GM23338 (cell line): ENCODE results near the gene MVB12B. TPM values are rescaled to one million over a fixed set of nuclear protein-coding genes. Genes with fewer than 3 reads are reported as not detected.
A peak's percentile ranks its signal among the peaks of the same experiment; 100 is the strongest.

Experiments
- ATAC-seq: fragments of 200-7000 bp; cut with Tn5 transposase; 3 replicates; pipeline ENCODE4 v1.9.1; 2020
- DNase-seq: peaks from one replicate; pipeline ENCODE4 v3.0.0-alpha.2; 2015; ENCODE audit warnings: low spot score
- H2AFZ ChIP-seq: fragments of 200-600 bp; sonication (generic); 2 replicates; pipeline ENCODE4 v1.8.0; 2016; ENCODE audit warnings: antibody characterized with exemption, mild to moderate bottlenecking, moderate library complexity
- H3F3A ChIP-seq: fragments of 200-600 bp; sonication (generic); replicated peaks from 2 replicates; pipeline ENCODE4 v1.8.0; 2017; ENCODE audit warnings: antibody characterized with exemption, mixed run types, low read depth
- H3K27ac ChIP-seq: fragments of 200-600 bp; sonication (generic); 2 replicates; pipeline ENCODE4 v1.6.1; 2016; ENCODE audit warnings: low read depth
- H3K27me3 ChIP-seq: fragments of 200-600 bp; sonication (generic); 2 replicates; pipeline ENCODE4 v1.8.0; 2016; ENCODE audit warnings: mild to moderate bottlenecking, mixed run types, moderate library complexity; ENCODE audit not compliant: insufficient read depth
- H3K36me3 ChIP-seq: fragments of 200-600 bp; sonication (generic); 2 replicates; pipeline ENCODE4 v1.8.0; 2016; ENCODE audit warnings: mild to moderate bottlenecking; ENCODE audit not compliant: insufficient read depth
- H3K4me1 ChIP-seq: fragments of 200-600 bp; sonication (generic); 2 replicates; pipeline ENCODE4 v1.8.0; 2016; ENCODE audit warnings: mild to moderate bottlenecking, moderate library complexity; ENCODE audit not compliant: insufficient read depth
- H3K4me2 ChIP-seq: fragments of 200-600 bp; sonication (generic); 2 replicates; pipeline ENCODE4 v1.7.1; 2017; ENCODE audit warnings: mixed run types
- H3K4me3 ChIP-seq: fragments of 200-600 bp; sonication (generic); 2 replicates; pipeline ENCODE4 v1.6.1; 2016; ENCODE audit warnings: mixed run types
- H3K79me2 ChIP-seq: fragments of 200-600 bp; sonication (generic); replicated peaks from 2 replicates; pipeline ENCODE4 v1.8.0; 2017; ENCODE audit warnings: mild to moderate bottlenecking; ENCODE audit not compliant: insufficient read depth
- H3K9me2 ChIP-seq: fragments of 200-600 bp; sonication (generic); 2 replicates; pipeline ENCODE4 v1.8.0; 2017; ENCODE audit not compliant: insufficient read depth
- H4K20me1 ChIP-seq: fragments of 200-600 bp; sonication (generic); replicated peaks from 2 replicates; pipeline ENCODE4 v1.8.0; 2017; ENCODE audit warnings: mild to moderate bottlenecking; ENCODE audit not compliant: insufficient read depth
- H3K27ac Mint-ChIP-seq: 2 replicates; pipeline ENCODE4 v1.8.0; 2020; ENCODE audit warnings: inconsistent platforms, mild to moderate bottlenecking, moderate library complexity, mixed read lengths
- H3K27me3 Mint-ChIP-seq: 3 replicates; pipeline ENCODE4 v1.8.0; 2022; ENCODE audit warnings: low read depth, mild to moderate bottlenecking, moderate library complexity, mixed read lengths, inconsistent platforms; ENCODE audit not compliant: insufficient read depth, poor library complexity
- H3K36me3 Mint-ChIP-seq: 3 replicates; pipeline ENCODE4 v1.8.0; 2021; ENCODE audit warnings: low read depth, mild to moderate bottlenecking, inconsistent platforms, moderate library complexity, mixed read lengths
- H3K4me1 Mint-ChIP-seq: 3 replicates; pipeline ENCODE4 v1.8.0; 2020; ENCODE audit warnings: mild to moderate bottlenecking, inconsistent platforms, mixed read lengths
- H3K4me3 Mint-ChIP-seq: 3 replicates; pipeline ENCODE4 v1.8.0; 2021; ENCODE audit warnings: moderate library complexity, mild to moderate bottlenecking, inconsistent platforms, mixed read lengths
- H3K9me3 Mint-ChIP-seq: 3 replicates; pipeline ENCODE4 v1.8.0; 2020; ENCODE audit warnings: moderate library complexity, mild to moderate bottlenecking, inconsistent platforms, mixed read lengths
- EZH2 ChIP-seq: fragments of 200-600 bp; sonication (generic); IDR thresholded peaks from one replicate; pipeline ENCODE4 v1.8.0; 2017; ENCODE audit warnings: antibody characterized with exemption, mild to moderate bottlenecking, low read depth; ENCODE audit not compliant: unreplicated experiment
- NANOG ChIP-seq: IDR thresholded peaks from 2 replicates; pipeline ENCODE4 v1.6.1; 2016; ENCODE audit warnings: antibody characterized with exemption, borderline replicate concordance
- POLR2AphosphoS5 ChIP-seq: IDR thresholded peaks from 2 replicates; pipeline ENCODE4 v1.6.1; 2016; ENCODE audit warnings: antibody characterized with exemption, low read depth
- STAT1 ChIP-seq: IDR thresholded peaks from one replicate; pipeline ENCODE4 v1.6.1; 2016; ENCODE audit warnings: antibody characterized with exemption; ENCODE audit not compliant: unreplicated experiment
- ZNF331 ChIP-seq: fragments of 250-450 bp; sonication (Bioruptor Pico); IDR thresholded peaks from 2 replicates; pipeline ENCODE4 v1.5.0; 2020; ENCODE audit warnings: low read depth, mild to moderate bottlenecking, moderate library complexity
- polyA plus RNA-seq: library from polyadenylated mRNA; unstranded; fragments of >200 nt; fragmentation: Nextera tagmentation; extraction: Ambion mirVana; gene quantifications from 2 replicates; pipeline ENCODE4 v1.2.1, GENCODE V29; 2016
- total RNA-seq: library from RNA; depleted of rRNA; stranded (reverse); fragments of >200 nt; shearing (Covaris generic); gene quantifications from 2 replicates; pipeline ENCODE4 v1.2.3, GENCODE V29; 2014
- TF ChIP-seq, protein P1 (sequence below): IDR thresholded peaks from one replicate; pipeline ENCODE4 v1.6.1; 2018; ENCODE audit warnings: antibody characterized with exemption; ENCODE audit not compliant: unreplicated experiment
- TF ChIP-seq, protein P2 (sequence below): IDR thresholded peaks from 2 replicates; pipeline ENCODE4 v1.6.1; 2016; ENCODE audit warnings: antibody characterized with exemption
- TF ChIP-seq, protein P3 (sequence below): fragments of 250-450 bp; sonication (Bioruptor Pico); IDR thresholded peaks from 2 replicates; pipeline ENCODE4 v1.5.0; 2020; ENCODE audit warnings: mild to moderate bottlenecking, moderate library complexity

Gene MVB12B
- total and polyA plus RNA-seq, 2 experiments from 2014 or later = 1.9 to 6.6 TPM

DNA sequence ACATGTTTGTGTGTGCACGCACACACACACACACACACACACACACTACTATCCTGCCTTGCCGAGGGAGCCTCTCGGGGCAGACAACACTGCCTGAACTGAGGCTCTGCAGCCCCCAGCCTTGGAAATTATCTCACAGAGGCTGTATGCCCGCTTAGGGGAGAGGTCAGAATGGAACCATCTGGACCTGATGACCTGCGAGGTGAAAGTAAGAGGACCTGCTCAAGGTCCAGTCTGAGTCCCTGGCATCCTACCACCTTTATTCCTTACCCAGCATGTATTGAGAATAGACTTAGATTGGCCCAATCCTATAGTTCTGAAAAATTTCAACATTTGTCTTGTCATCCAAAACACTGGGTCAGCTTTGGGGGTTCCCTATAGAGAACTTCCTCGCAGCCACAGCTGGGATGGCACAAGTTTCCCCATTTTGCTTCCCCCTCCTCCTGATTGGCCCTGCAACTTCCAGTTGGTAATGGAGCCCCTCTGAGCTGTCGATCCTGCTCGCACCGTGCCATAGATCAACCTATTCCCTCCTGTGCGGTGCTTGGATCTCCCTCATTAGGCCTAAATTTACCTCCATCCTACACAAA, 10.2 kb downstream of the MVB12B start (continued):
- TF ChIP-seq, protein P1, sequence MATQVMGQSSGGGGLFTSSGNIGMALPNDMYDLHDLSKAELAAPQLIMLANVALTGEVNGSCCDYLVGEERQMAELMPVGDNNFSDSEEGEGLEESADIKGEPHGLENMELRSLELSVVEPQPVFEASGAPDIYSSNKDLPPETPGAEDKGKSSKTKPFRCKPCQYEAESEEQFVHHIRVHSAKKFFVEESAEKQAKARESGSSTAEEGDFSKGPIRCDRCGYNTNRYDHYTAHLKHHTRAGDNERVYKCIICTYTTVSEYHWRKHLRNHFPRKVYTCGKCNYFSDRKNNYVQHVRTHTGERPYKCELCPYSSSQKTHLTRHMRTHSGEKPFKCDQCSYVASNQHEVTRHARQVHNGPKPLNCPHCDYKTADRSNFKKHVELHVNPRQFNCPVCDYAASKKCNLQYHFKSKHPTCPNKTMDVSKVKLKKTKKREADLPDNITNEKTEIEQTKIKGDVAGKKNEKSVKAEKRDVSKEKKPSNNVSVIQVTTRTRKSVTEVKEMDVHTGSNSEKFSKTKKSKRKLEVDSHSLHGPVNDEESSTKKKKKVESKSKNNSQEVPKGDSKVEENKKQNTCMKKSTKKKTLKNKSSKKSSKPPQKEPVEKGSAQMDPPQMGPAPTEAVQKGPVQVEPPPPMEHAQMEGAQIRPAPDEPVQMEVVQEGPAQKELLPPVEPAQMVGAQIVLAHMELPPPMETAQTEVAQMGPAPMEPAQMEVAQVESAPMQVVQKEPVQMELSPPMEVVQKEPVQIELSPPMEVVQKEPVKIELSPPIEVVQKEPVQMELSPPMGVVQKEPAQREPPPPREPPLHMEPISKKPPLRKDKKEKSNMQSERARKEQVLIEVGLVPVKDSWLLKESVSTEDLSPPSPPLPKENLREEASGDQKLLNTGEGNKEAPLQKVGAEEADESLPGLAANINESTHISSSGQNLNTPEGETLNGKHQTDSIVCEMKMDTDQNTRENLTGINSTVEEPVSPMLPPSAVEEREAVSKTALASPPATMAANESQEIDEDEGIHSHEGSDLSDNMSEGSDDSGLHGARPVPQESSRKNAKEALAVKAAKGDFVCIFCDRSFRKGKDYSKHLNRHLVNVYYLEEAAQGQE = no peak
- TF ChIP-seq POLR2AphosphoS5 = no peak
- no peak for TF ChIP-seq EZH2
- TF ChIP-seq STAT1 = no peak
- no peak for TF ChIP-seq ZNF331 (CRISPR knock-in tag)
- TF ChIP-seq, protein P2, sequence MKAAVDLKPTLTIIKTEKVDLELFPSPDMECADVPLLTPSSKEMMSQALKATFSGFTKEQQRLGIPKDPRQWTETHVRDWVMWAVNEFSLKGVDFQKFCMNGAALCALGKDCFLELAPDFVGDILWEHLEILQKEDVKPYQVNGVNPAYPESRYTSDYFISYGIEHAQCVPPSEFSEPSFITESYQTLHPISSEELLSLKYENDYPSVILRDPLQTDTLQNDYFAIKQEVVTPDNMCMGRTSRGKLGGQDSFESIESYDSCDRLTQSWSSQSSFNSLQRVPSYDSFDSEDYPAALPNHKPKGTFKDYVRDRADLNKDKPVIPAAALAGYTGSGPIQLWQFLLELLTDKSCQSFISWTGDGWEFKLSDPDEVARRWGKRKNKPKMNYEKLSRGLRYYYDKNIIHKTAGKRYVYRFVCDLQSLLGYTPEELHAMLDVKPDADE = no peak

DNA sequence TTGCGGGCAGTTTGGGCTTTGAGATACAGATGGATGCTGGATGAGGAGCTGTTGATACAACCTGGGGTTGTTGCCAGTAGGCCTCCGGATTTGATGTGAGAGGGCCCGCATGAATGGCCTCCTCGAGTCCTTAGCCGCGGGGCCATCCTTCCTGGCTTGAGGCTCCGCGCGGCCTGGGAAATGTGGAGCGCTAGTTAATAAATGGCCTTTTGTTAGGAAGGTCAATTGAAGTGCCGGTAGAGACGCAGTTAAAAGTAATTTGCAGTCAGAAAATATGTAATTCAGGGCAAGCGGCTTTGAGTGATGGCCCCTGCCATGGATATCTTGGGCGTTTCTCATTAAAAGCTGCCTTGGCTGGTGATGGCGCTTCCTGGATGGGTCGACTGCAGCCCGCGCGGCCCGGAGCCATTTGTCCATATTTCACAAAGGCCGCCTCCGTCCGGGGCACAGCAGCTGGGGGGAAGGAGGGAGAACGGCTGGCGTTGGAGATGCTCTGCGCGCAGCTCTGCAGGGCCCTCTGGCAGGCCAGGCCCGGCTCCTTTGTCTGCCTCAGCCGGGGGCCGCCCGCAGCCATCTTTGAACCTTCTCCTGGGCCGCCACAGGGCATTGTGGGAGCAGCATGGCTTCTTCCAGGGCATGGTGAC, 11.2 kb downstream of the MVB12B start:
- Mint-ChIP-seq H3K27me3 (peaks cover 6% of the 10 kb centered on the region), H3K4me3 (no peak overlapping the region), H3K9me3 (no peaks in the 10 kb centered on the region), H3K27ac (no peak overlapping the region), H3K4me1 (peaks cover 42% of the 10 kb centered on the region), H3K36me3 (no peaks in the 10 kb centered on the region)
- H2AFZ ChIP-seq = no peak overlapping the region
- no peak for TF ChIP-seq NANOG
- TF ChIP-seq, protein P3, sequence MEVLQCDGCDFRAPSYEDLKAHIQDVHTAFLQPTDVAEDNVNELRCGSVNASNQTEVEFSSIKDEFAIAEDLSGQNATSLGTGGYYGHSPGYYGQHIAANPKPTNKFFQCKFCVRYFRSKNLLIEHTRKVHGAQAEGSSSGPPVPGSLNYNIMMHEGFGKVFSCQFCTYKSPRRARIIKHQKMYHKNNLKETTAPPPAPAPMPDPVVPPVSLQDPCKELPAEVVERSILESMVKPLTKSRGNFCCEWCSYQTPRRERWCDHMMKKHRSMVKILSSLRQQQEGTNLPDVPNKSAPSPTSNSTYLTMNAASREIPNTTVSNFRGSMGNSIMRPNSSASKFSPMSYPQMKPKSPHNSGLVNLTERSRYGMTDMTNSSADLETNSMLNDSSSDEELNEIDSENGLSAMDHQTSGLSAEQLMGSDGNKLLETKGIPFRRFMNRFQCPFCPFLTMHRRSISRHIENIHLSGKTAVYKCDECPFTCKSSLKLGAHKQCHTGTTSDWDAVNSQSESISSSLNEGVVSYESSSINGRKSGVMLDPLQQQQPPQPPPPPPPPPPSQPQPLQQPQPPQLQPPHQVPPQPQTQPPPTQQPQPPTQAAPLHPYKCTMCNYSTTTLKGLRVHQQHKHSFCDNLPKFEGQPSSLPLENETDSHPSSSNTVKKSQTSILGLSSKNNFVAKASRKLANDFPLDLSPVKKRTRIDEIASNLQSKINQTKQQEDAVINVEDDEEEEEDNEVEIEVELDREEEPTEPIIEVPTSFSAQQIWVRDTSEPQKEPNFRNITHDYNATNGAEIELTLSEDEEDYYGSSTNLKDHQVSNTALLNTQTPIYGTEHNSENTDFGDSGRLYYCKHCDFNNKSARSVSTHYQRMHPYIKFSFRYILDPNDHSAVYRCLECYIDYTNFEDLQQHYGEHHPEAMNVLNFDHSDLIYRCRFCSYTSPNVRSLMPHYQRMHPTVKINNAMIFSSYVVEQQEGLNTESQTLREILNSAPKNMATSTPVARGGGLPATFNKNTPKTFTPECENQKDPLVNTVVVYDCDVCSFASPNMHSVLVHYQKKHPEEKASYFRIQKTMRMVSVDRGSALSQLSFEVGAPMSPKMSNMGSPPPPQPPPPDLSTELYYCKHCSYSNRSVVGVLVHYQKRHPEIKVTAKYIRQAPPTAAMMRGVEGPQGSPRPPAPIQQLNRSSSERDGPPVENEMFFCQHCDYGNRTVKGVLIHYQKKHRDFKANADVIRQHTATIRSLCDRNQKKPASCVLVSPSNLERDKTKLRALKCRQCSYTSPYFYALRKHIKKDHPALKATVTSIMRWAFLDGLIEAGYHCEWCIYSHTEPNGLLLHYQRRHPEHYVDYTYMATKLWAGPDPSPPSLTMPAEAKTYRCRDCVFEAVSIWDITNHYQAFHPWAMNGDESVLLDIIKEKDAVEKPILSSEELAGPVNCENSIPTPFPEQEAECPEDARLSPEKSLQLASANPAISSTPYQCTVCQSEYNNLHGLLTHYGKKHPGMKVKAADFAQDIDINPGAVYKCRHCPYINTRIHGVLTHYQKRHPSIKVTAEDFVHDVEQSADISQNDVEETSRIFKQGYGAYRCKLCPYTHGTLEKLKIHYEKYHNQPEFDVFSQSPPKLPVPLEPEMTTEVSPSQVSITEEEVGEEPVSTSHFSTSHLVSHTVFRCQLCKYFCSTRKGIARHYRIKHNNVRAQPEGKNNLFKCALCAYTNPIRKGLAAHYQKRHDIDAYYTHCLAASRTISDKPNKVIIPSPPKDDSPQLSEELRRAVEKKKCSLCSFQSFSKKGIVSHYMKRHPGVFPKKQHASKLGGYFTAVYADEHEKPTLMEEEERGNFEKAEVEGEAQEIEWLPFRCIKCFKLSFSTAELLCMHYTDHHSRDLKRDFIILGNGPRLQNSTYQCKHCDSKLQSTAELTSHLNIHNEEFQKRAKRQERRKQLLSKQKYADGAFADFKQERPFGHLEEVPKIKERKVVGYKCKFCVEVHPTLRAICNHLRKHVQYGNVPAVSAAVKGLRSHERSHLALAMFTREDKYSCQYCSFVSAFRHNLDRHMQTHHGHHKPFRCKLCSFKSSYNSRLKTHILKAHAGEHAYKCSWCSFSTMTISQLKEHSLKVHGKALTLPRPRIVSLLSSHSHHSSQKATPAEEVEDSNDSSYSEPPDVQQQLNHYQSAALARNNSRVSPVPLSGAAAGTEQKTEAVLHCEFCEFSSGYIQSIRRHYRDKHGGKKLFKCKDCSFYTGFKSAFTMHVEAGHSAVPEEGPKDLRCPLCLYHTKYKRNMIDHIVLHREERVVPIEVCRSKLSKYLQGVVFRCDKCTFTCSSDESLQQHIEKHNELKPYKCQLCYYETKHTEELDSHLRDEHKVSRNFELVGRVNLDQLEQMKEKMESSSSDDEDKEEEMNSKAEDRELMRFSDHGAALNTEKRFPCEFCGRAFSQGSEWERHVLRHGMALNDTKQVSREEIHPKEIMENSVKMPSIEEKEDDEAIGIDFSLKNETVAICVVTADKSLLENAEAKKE = no peak
- peaks cover 18% of the 10 kb centered on the region for H3K4me1 ChIP-seq
- H3F3A ChIP-seq = 0 out of 2 replicates have a peak, but pooled peaks cover 3% of the 10 kb centered on the region
- ATAC-seq (peak; percentile 38), DNase-seq (no peak)
- no peak overlapping the region for H3K4me3 ChIP-seq
- H4K20me1 ChIP-seq = no peaks in the 10 kb centered on the region
- H3K27ac ChIP-seq = no peak overlapping the region
- H3K4me2 ChIP-seq = no peak overlapping the region
- no peaks in the 10 kb centered on the region for H3K36me3 ChIP-seq
- no peaks in the 10 kb centered on the region for H3K27me3 ChIP-seq
- no peaks in the 10 kb centered on the region for H3K79me2 ChIP-seq
- peaks cover 7% of the 10 kb centered on the region for H3K9me2 ChIP-seq
